ENCODE data around the gene ENO4.

DNA sequence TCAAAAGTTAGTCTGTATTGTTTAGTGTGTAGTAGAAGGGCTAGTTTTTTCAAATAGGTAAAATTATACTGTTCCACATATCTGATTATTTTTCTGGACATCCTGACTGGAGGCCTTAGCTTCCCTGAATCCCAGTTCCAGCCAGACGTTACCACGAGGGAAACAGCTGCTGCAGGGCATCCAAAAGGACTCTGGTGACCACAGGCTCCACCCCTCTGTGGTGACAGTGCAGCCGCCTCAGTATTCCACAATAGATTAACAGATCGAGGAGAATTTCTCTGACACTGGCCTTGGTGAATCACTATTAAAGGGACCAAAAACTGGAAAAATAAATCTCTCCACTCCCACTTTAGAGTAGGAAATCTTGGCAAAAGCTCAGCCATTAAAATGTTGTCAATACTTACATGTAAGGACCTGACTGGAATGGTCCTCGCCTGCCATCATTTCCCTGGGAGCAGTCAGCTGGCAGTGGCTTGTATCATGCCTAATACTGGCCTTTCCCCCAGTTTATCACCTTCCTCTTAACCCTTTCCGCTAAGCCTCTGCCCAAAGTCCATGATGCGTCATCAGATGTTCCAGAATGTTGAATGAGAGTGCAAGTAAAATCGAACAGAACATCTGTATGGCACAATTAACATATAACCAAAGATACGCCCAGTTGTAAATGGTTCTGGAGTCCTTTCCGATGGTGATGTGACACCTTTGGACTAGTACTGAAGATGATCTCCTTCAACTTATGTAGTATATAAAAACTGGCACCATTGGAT lies 31.6 kb downstream of the ENO4 start:
- TF ChIP-seq, protein P1, sequence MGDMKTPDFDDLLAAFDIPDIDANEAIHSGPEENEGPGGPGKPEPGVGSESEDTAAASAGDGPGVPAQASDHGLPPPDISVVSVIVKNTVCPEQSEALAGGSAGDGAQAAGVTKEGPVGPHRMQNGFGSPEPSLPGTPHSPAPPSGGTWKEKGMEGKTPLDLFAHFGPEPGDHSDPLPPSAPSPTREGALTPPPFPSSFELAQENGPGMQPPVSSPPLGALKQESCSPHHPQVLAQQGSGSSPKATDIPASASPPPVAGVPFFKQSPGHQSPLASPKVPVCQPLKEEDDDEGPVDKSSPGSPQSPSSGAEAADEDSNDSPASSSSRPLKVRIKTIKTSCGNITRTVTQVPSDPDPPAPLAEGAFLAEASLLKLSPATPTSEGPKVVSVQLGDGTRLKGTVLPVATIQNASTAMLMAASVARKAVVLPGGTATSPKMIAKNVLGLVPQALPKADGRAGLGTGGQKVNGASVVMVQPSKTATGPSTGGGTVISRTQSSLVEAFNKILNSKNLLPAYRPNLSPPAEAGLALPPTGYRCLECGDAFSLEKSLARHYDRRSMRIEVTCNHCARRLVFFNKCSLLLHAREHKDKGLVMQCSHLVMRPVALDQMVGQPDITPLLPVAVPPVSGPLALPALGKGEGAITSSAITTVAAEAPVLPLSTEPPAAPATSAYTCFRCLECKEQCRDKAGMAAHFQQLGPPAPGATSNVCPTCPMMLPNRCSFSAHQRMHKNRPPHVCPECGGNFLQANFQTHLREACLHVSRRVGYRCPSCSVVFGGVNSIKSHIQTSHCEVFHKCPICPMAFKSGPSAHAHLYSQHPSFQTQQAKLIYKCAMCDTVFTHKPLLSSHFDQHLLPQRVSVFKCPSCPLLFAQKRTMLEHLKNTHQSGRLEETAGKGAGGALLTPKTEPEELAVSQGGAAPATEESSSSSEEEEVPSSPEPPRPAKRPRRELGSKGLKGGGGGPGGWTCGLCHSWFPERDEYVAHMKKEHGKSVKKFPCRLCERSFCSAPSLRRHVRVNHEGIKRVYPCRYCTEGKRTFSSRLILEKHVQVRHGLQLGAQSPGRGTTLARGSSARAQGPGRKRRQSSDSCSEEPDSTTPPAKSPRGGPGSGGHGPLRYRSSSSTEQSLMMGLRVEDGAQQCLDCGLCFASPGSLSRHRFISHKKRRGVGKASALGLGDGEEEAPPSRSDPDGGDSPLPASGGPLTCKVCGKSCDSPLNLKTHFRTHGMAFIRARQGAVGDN (IDR thresholded peaks at IDR 0.05): no peak
- no peak for TF ChIP-seq CBX5 (IDR thresholded peaks at IDR 0.05; ENCODE audit: low read depth)
- TF ChIP-seq, protein P2, sequence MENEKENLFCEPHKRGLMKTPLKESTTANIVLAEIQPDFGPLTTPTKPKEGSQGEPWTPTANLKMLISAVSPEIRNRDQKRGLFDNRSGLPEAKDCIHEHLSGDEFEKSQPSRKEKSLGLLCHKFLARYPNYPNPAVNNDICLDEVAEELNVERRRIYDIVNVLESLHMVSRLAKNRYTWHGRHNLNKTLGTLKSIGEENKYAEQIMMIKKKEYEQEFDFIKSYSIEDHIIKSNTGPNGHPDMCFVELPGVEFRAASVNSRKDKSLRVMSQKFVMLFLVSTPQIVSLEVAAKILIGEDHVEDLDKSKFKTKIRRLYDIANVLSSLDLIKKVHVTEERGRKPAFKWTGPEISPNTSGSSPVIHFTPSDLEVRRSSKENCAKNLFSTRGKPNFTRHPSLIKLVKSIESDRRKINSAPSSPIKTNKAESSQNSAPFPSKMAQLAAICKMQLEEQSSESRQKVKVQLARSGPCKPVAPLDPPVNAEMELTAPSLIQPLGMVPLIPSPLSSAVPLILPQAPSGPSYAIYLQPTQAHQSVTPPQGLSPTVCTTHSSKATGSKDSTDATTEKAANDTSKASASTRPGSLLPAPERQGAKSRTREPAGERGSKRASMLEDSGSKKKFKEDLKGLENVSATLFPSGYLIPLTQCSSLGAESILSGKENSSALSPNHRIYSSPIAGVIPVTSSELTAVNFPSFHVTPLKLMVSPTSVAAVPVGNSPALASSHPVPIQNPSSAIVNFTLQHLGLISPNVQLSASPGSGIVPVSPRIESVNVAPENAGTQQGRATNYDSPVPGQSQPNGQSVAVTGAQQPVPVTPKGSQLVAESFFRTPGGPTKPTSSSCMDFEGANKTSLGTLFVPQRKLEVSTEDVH (IDR thresholded peaks at IDR 0.05; ENCODE audit: low read depth, partially characterized antibody): no peak
- no peak for TF ChIP-seq NFYB (IDR thresholded peaks at IDR 0.05; ENCODE audit: insufficient read depth, low read depth, low read length)
- TF ChIP-seq GABPA (IDR thresholded peaks at IDR 0.05; ENCODE audit: low read depth): no peak
- TF ChIP-seq, protein P3, sequence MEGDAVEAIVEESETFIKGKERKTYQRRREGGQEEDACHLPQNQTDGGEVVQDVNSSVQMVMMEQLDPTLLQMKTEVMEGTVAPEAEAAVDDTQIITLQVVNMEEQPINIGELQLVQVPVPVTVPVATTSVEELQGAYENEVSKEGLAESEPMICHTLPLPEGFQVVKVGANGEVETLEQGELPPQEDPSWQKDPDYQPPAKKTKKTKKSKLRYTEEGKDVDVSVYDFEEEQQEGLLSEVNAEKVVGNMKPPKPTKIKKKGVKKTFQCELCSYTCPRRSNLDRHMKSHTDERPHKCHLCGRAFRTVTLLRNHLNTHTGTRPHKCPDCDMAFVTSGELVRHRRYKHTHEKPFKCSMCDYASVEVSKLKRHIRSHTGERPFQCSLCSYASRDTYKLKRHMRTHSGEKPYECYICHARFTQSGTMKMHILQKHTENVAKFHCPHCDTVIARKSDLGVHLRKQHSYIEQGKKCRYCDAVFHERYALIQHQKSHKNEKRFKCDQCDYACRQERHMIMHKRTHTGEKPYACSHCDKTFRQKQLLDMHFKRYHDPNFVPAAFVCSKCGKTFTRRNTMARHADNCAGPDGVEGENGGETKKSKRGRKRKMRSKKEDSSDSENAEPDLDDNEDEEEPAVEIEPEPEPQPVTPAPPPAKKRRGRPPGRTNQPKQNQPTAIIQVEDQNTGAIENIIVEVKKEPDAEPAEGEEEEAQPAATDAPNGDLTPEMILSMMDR (IDR thresholded peaks at IDR 0.05 in 2 of 3, conservative IDR thresholded peaks at IDR 0.05 in 1 of 3; ENCODE audit: control insufficient read depth in 2 of 3, extremely low read depth in 1 of 3, insufficient read depth in 1 of 3, low read depth in 3 of 3, low read length in 3 of 3): no peak
- TF ChIP-seq CEBPB (IDR thresholded peaks at IDR 0.05; ENCODE audit: borderline replicate concordance in 1 of 2, low read depth in 2 of 2, low read length in 2 of 2): no peak
- no peak for TF ChIP-seq EZH2 (IDR thresholded peaks at IDR 0.05; ENCODE audit: borderline replicate concordance, control insufficient read depth, low read depth, low read length)
